Neural progenitor cell (in vitro differentiated cells): ENCODE data around the gene C4orf50. TPM values are rescaled to one million over a fixed set of nuclear protein-coding genes. Genes with fewer than 3 reads are reported as not detected.

ENCODE experiments used
- DNase-seq: peaks from one replicate; pipeline ENCODE4 v3.0.0-alpha.2; 2016; ENCODE audit warnings: low spot score
- H2AFZ ChIP-seq: fragments of 200-600 bp; sonication (generic); replicated peaks from 2 replicates; pipeline ENCODE4 v1.6.1; 2016; ENCODE audit warnings: antibody characterized with exemption
- H3F3A ChIP-seq: fragments of 200-600 bp; sonication (generic); 2 replicates; pipeline ENCODE4 v1.6.1; 2016; ENCODE audit warnings: antibody characterized with exemption, low read depth
- H3K27ac ChIP-seq: fragments of 200-600 bp; sonication (generic); 2 replicates; pipeline ENCODE4 v1.5.1; 2016; ENCODE audit warnings: mild to moderate bottlenecking
- H3K27me3 ChIP-seq: fragments of 200-600 bp; sonication (generic); 2 replicates; pipeline ENCODE4 v1.6.1; 2016; ENCODE audit warnings: mild to moderate bottlenecking, moderate library complexity
- H3K36me3 ChIP-seq: fragments of 200-600 bp; sonication (generic); 2 replicates; pipeline ENCODE4 v1.5.1; 2016
- H3K4me1 ChIP-seq: fragments of 200-600 bp; sonication (generic); 2 replicates; pipeline ENCODE4 v1.6.1; 2016; ENCODE audit warnings: mixed run types
- H3K4me2 ChIP-seq: fragments of 200-600 bp; sonication (generic); 2 replicates; pipeline ENCODE4 v1.6.1; 2016
- H3K4me3 ChIP-seq: fragments of 200-600 bp; sonication (generic); 2 replicates; pipeline ENCODE4 v1.5.1; 2016
- H3K79me2 ChIP-seq: fragments of 200-600 bp; sonication (generic); 2 replicates; pipeline ENCODE4 v1.6.1; 2016; ENCODE audit warnings: low read depth
- H3K9ac ChIP-seq: fragments of 200-600 bp; sonication (generic); 2 replicates; pipeline ENCODE4 v1.6.1; 2016
- H3K9me3 ChIP-seq: fragments of 200-600 bp; sonication (generic); 2 replicates; pipeline ENCODE4 v1.5.1; 2016; ENCODE audit warnings: low read depth
- H4K20me1 ChIP-seq: fragments of 200-600 bp; sonication (generic); 2 replicates; pipeline ENCODE4 v1.6.1; 2016; ENCODE audit warnings: low read depth
- H3K27ac Mint-ChIP-seq: 3 replicates; pipeline ENCODE4 v1.8.0; 2021; ENCODE audit warnings: mixed read lengths
- H3K27me3 Mint-ChIP-seq: 2 replicates; pipeline ENCODE4 v1.8.0; 2022; ENCODE audit warnings: low read depth, mild to moderate bottlenecking, inconsistent platforms, moderate library complexity, mixed read lengths; ENCODE audit not compliant: insufficient read depth
- H3K36me3 Mint-ChIP-seq: 3 replicates; pipeline ENCODE4 v1.8.0; 2021; ENCODE audit warnings: mixed read lengths
- H3K4me1 Mint-ChIP-seq: 3 replicates; pipeline ENCODE4 v1.8.0; 2021; ENCODE audit warnings: mixed read lengths
- H3K4me3 Mint-ChIP-seq: 3 replicates; pipeline ENCODE4 v1.8.0; 2021; ENCODE audit warnings: mild to moderate bottlenecking, moderate library complexity, mixed read lengths
- H3K9me3 Mint-ChIP-seq: 3 replicates; pipeline ENCODE4 v1.8.0; 2020; ENCODE audit warnings: mixed read lengths
- CTCF ChIP-seq: fragments of 200-600 bp; sonication (generic); IDR thresholded peaks from 2 replicates; pipeline ENCODE4 v1.5.1; 2017; ENCODE audit warnings: antibody characterized with exemption, mild to moderate bottlenecking
- EZH2 ChIP-seq: fragments of 200-600 bp; sonication (generic); IDR thresholded peaks from 2 replicates; pipeline ENCODE4 v1.6.1; 2017; ENCODE audit warnings: antibody characterized with exemption, mild to moderate bottlenecking, moderate library complexity
- EZH2phosphoT487 ChIP-seq: fragments of 200-600 bp; sonication (generic); IDR thresholded peaks from 2 replicates; pipeline ENCODE4 v1.6.1; 2017; ENCODE audit warnings: antibody characterized with exemption
- total RNA-seq: library from RNA; depleted of rRNA; stranded (reverse); fragments of >200 nt; gene quantifications from 2 replicates; pipeline ENCODE4 v1.2.3, GENCODE V29; 2015; ENCODE audit warnings: low replicate concordance

The C4orf50 gene
- total RNA-seq, 1 donor from 2014 or later = 0.32 TPM

GRCh38 chr4:5887011-5887360 is 131.2 kb downstream of the C4orf50 start:
- H3K4me3 Mint-ChIP-seq = peak overlapping the region; percentile 92
- H4K20me1 ChIP-seq = peaks cover 75% of the 10 kb centered on the region
- peak overlapping the region; percentile 97 for H3K4me2 ChIP-seq
- peak overlapping the region; percentile 100 for H3K4me3 ChIP-seq
- peaks cover 31% of the 10 kb centered on the region for H3K4me1 Mint-ChIP-seq
- no peaks in the 10 kb centered on the region for H3K9me3 ChIP-seq
- peak overlapping the region; percentile 80 for H2AFZ ChIP-seq
- no peak overlapping the region for H3K9ac ChIP-seq
- H3K27ac Mint-ChIP-seq = no peak overlapping the region
- H3K4me1 ChIP-seq = peaks cover 24% of the 10 kb centered on the region
- H3K9me3 Mint-ChIP-seq = no peaks in the 10 kb centered on the region
- TF ChIP-seq EZH2phosphoT487 = no peak
- TF ChIP-seq CTCF = no peak
- no peak for TF ChIP-seq EZH2
- H3K36me3 ChIP-seq = no peaks in the 10 kb centered on the region
- DNase-seq = no peak
- H3K36me3 Mint-ChIP-seq = no peaks in the 10 kb centered on the region
- no peak overlapping the region for H3K27ac ChIP-seq
- H3F3A ChIP-seq = peaks cover 24% of the 10 kb centered on the region
- H3K27me3 Mint-ChIP-seq = peaks cover 20% of the 10 kb centered on the region
- H3K79me2 ChIP-seq = peaks cover 62% of the 10 kb centered on the region
- peaks cover 35% of the 10 kb centered on the region for H3K27me3 ChIP-seq

GRCh38 chr4:5885733-5886132 is 132.5 kb downstream of the C4orf50 start:
- H3K27ac Mint-ChIP-seq = no peak overlapping the region
- no peak overlapping the region for H3K27ac ChIP-seq

GRCh38 chr4:5884796-5885195 is 133.4 kb downstream of the C4orf50 start:
- no peaks in the 10 kb centered on the region for H3K9me3 ChIP-seq
- H3F3A ChIP-seq = peaks cover 14% of the 10 kb centered on the region
- H3K4me2 ChIP-seq = no peak overlapping the region
- H3K27me3 ChIP-seq = peaks cover 13% of the 10 kb centered on the region
- Mint-ChIP-seq H3K27me3 (peaks cover 8% of the 10 kb centered on the region), H3K36me3 (no peaks in the 10 kb centered on the region), H3K27ac (no peak overlapping the region), H3K4me1 (peaks cover 24% of the 10 kb centered on the region), H3K9me3 (no peaks in the 10 kb centered on the region), H3K4me3 (no peak overlapping the region)
- DNase-seq = no peak
- no peak for TF ChIP-seq EZH2
- no peak for TF ChIP-seq EZH2phosphoT487
- TF ChIP-seq CTCF = no peak
- H3K27ac ChIP-seq = no peak overlapping the region
- H3K36me3 ChIP-seq = no peaks in the 10 kb centered on the region
- no peak overlapping the region for H3K4me3 ChIP-seq
- no peak overlapping the region for H2AFZ ChIP-seq
- H3K9ac ChIP-seq = no peak overlapping the region
- H3K4me1 ChIP-seq = peaks cover 19% of the 10 kb centered on the region
- peaks cover 81% of the 10 kb centered on the region for H4K20me1 ChIP-seq
- peaks cover 84% of the 10 kb centered on the region for H3K79me2 ChIP-seq

More at GRCh38 chr4:5885733-5886132, 132.5 kb downstream of the C4orf50 start:
- Mint-ChIP-seq H3K27me3 (peaks cover 12% of the 10 kb centered on the region), H3K36me3 (no peaks in the 10 kb centered on the region), H3K9me3 (no peaks in the 10 kb centered on the region), H3K4me1 (peaks cover 27% of the 10 kb centered on the region), H3K4me3 (peak overlapping the region; percentile 17)
- no peak for DNase-seq
- Histone ChIP-seq H3K4me3 (no peak overlapping the region), H3K79me2 (peaks cover 75% of the 10 kb centered on the region), H3K9me3 (no peaks in the 10 kb centered on the region), H3K9ac (no peak overlapping the region), H4K20me1 (peaks cover 77% of the 10 kb centered on the region), H3K27me3 (peaks cover 22% of the 10 kb centered on the region), H3K4me2 (no peak overlapping the region), H3K4me1 (peaks cover 24% of the 10 kb centered on the region), H3F3A (peaks cover 20% of the 10 kb centered on the region), H3K36me3 (no peaks in the 10 kb centered on the region), H2AFZ (no peak overlapping the region)
- TF ChIP-seq EZH2 (no peak), CTCF (no peak), EZH2phosphoT487 (no peak)
